Measurements from ENCODE around the gene INPP5K. TPM values are rescaled to one million over a fixed set of nuclear protein-coding genes. Genes with fewer than 3 reads are reported as not detected.

INPP5K gene
- total and polyA plus RNA-seq, 2 donors: 20.6 to 46.7 TPM

DNA sequence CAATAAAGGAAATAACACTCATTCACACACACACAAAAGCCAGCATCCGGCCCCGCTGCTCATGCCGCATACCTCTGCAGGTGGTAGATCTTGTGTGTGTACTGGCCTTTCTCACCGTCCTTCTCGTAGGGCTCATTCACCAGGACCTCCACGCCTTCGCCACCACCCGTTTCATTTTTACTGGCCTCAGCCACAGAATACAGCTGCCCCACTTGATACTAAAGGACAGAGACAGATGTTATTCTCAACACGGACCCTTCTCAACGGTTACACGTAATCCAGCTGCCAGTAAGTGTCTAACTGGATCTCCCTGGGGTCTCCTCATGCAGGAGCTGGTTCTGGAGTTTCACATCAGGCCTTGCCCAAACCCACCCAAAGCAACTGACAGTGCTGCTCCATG lies 36.5 kb upstream of the INPP5K start:
- Histone ChIP-seq H3K27ac (ENCODE audit: low read depth in 1 of 2, low read length in 1 of 2) (no peak overlapping the region), H3K4me3 (ENCODE audit: low read length in 2 of 2) (no peak overlapping the region), H3K27me3 (ENCODE audit: control insufficient read depth in 2 of 2, insufficient read depth in 1 of 2, low read length in 1 of 2) (no peaks in the 10 kb centered on the region), H3K9me3 (ENCODE audit: control insufficient read depth in 2 of 2, insufficient read depth in 1 of 2, low read length in 1 of 2) (no peaks in the 10 kb centered on the region), H3K36me3 (ENCODE audit: control insufficient read depth in 2 of 2, insufficient read depth in 2 of 2, low read length in 1 of 2) (peaks cover 49 to 75% of the 10 kb centered on the region in 2 donors), H3K4me1 (ENCODE audit: control insufficient read depth in 2 of 2, insufficient read depth in 2 of 2, low read length in 2 of 2) (peaks cover 0 to 6% of the 10 kb centered on the region in 2 donors)
- WGBS: 98% methylated on average over 11 of the region's 11 CpGs
- DNase-seq (ENCODE audit: low read depth in 6 of 9, low spot score in 9 of 9): no peak

DNA sequence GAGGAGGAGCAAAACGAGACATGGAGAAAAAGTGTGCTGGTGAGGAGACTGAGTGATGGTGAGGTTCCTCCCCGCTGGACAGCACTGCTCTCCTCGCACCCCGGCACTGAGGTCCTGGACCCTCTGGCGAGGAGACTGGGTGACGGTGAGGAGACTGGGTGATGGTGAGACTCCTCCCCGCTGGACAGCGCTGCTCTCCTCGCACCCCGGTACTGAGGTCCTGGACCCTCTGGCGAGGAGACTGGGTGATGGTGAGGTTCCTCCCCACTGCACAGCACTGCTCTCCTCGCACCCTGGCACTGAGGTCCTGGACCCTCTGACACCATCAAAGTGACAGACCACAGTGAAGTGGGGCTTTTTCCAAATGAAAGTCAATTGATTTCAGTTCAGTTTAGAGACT lies 35.3 kb upstream of the INPP5K start:
- DNase-seq (ENCODE audit: low read depth in 6 of 9, low spot score in 9 of 9): no peak
- no peaks in the 10 kb centered on the region for H3K27me3 ChIP-seq (ENCODE audit: control insufficient read depth in 2 of 2, insufficient read depth in 1 of 2, low read length in 1 of 2)
- no peak overlapping the region for H3K4me3 ChIP-seq (ENCODE audit: low read length in 2 of 2)
- whole genome bisulfite sequencing: 98% methylated on average over 12 of the region's 12 CpGs
- peaks cover 43 to 72% of the 10 kb centered on the region in 2 donors for H3K36me3 ChIP-seq (ENCODE audit: control insufficient read depth in 2 of 2, insufficient read depth in 2 of 2, low read length in 1 of 2)
- H3K9me3 ChIP-seq (ENCODE audit: control insufficient read depth in 2 of 2, insufficient read depth in 1 of 2, low read length in 1 of 2): no peaks in the 10 kb centered on the region
- H3K27ac ChIP-seq (ENCODE audit: low read depth in 1 of 2, low read length in 1 of 2): no peak overlapping the region
- peaks cover 0 to 6% of the 10 kb centered on the region in 2 donors for H3K4me1 ChIP-seq (ENCODE audit: control insufficient read depth in 2 of 2, insufficient read depth in 2 of 2, low read length in 2 of 2)

DNA sequence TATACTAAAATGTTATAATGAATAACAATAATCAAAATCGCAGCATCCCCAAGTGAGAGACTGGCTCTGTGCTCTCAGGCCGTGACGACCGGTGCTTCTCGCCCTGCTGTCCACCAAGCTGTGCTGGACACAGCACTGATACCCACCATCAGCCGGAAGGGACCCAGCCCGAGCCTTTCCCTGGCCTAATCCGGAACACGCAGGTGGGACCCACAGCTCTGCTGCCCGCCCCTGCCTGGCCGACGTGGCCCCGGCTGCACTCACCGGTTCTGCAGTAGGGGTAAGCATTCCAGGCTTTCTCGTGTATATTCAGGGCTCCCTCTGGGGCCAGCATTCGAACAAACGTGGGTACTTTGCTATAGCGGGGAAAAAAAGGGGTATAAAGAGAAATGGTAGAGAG lies 31.6 kb upstream of the INPP5K start:
- peaks cover 39 to 67% of the 10 kb centered on the region in 2 donors for H3K36me3 ChIP-seq (ENCODE audit: control insufficient read depth in 2 of 2, insufficient read depth in 2 of 2, low read length in 1 of 2)
- no peak for DNase-seq (ENCODE audit: low read depth in 6 of 9, low spot score in 9 of 9)
- WGBS: 98% methylated on average over 18 of the region's 18 CpGs
- H3K27me3 ChIP-seq (ENCODE audit: control insufficient read depth in 2 of 2, insufficient read depth in 1 of 2, low read length in 1 of 2): no peaks in the 10 kb centered on the region
- no peak overlapping the region for H3K4me3 ChIP-seq (ENCODE audit: low read length in 2 of 2)
- H3K27ac ChIP-seq (ENCODE audit: low read depth in 1 of 2, low read length in 1 of 2): no peak overlapping the region
- H3K4me1 ChIP-seq (ENCODE audit: control insufficient read depth in 2 of 2, insufficient read depth in 2 of 2, low read length in 2 of 2): no peaks in the 10 kb centered on the region
- no peaks in the 10 kb centered on the region for H3K9me3 ChIP-seq (ENCODE audit: control insufficient read depth in 2 of 2, insufficient read depth in 1 of 2, low read length in 1 of 2)

GRCh38 chr17:1546292-1546922 lies 30.0 kb upstream of the INPP5K start:
- peaks cover 45 to 65% of the 10 kb centered on the region in 2 donors for H3K36me3 ChIP-seq (ENCODE audit: control insufficient read depth in 2 of 2, insufficient read depth in 2 of 2, low read length in 1 of 2)
- no peaks in the 10 kb centered on the region for H3K4me1 ChIP-seq (ENCODE audit: control insufficient read depth in 2 of 2, insufficient read depth in 2 of 2, low read length in 2 of 2)
- DNase-seq (ENCODE audit: low read depth in 6 of 9, low spot score in 9 of 9): no peak
- no peak overlapping the region for H3K4me3 ChIP-seq (ENCODE audit: low read length in 2 of 2)
- H3K27me3 ChIP-seq (ENCODE audit: control insufficient read depth in 2 of 2, insufficient read depth in 1 of 2, low read length in 1 of 2): no peaks in the 10 kb centered on the region
- no peak overlapping the region for H3K27ac ChIP-seq (ENCODE audit: low read depth in 1 of 2, low read length in 1 of 2)
- WGBS: 98% methylated on average over 6 of the region's 6 CpGs
- H3K9me3 ChIP-seq (ENCODE audit: control insufficient read depth in 2 of 2, insufficient read depth in 1 of 2, low read length in 1 of 2): no peaks in the 10 kb centered on the region

- DNase-seq (ENCODE audit: low read depth in 6 of 9, low spot score in 9 of 9): no peak
These were observed 29.2 kb upstream of the INPP5K start for GRCh38 chr17:1545618-1546017.

GRCh38 chr17:1542316-1542715 lies 25.9 kb upstream of the INPP5K start:
- Histone ChIP-seq H3K27me3 (ENCODE audit: control insufficient read depth in 2 of 2, insufficient read depth in 1 of 2, low read length in 1 of 2) (no peaks in the 10 kb centered on the region), H3K4me1 (ENCODE audit: control insufficient read depth in 2 of 2, insufficient read depth in 2 of 2, low read length in 2 of 2) (no peaks in the 10 kb centered on the region), H3K4me3 (ENCODE audit: low read length in 2 of 2) (no peak overlapping the region), H3K36me3 (ENCODE audit: control insufficient read depth in 2 of 2, insufficient read depth in 2 of 2, low read length in 1 of 2) (peaks cover 49 to 71% of the 10 kb centered on the region in 2 donors), H3K9me3 (ENCODE audit: control insufficient read depth in 2 of 2, insufficient read depth in 1 of 2, low read length in 1 of 2) (no peaks in the 10 kb centered on the region), H3K27ac (ENCODE audit: low read depth in 1 of 2, low read length in 1 of 2) (no peak overlapping the region)
- 96% methylated on average over 8 of the region's 8 CpGs for WGBS
- no peak for DNase-seq (ENCODE audit: low read depth in 6 of 9, low spot score in 9 of 9)

More at GRCh38 chr17:1545618-1546017, 29.2 kb upstream of the INPP5K start:
- no peak overlapping the region for H3K27ac ChIP-seq (ENCODE audit: low read depth in 1 of 2, low read length in 1 of 2)
- no peaks in the 10 kb centered on the region for H3K4me1 ChIP-seq (ENCODE audit: control insufficient read depth in 2 of 2, insufficient read depth in 2 of 2, low read length in 2 of 2)
- H3K9me3 ChIP-seq (ENCODE audit: control insufficient read depth in 2 of 2, insufficient read depth in 1 of 2, low read length in 1 of 2): no peaks in the 10 kb centered on the region
- peaks cover 42 to 66% of the 10 kb centered on the region in 2 donors for H3K36me3 ChIP-seq (ENCODE audit: control insufficient read depth in 2 of 2, insufficient read depth in 2 of 2, low read length in 1 of 2)
- H3K4me3 ChIP-seq (ENCODE audit: low read length in 2 of 2): no peak overlapping the region
- WGBS: 96% methylated on average over 9 of the region's 9 CpGs
- H3K27me3 ChIP-seq (ENCODE audit: control insufficient read depth in 2 of 2, insufficient read depth in 1 of 2, low read length in 1 of 2): no peaks in the 10 kb centered on the region

DNA sequence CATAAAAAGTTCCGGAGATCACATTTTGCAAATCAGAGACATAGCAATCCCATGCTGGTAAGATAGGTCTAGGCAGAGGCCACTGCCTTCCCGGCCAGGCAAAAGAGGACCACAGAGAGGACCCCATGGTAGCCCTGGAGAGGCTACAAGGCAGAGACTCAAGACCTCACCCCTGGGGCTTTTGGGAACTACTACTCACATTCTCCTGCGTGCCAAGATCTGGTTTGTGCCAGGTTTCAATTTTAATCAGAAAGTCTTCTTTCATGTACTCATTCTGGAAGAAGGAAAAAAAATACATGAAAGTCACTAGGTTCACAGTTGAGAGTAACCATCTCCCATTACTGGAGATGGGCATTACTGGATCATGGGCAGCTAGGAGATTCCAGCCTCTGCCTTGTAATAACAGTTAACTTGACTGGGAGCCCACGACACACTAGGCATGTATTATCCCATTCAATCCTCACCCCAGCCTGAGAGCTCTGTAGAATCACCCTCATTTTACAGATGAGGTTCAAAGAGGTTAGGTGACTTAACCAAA lies 25.0 kb upstream of the INPP5K start:
- no peak for DNase-seq (ENCODE audit: low read depth in 6 of 9, low spot score in 9 of 9)
- WGBS: 97% methylated on average over 4 of the region's 4 CpGs
- Histone ChIP-seq H3K27me3 (ENCODE audit: control insufficient read depth in 2 of 2, insufficient read depth in 1 of 2, low read length in 1 of 2) (no peaks in the 10 kb centered on the region), H3K9me3 (ENCODE audit: control insufficient read depth in 2 of 2, insufficient read depth in 1 of 2, low read length in 1 of 2) (no peaks in the 10 kb centered on the region), H3K4me1 (ENCODE audit: control insufficient read depth in 2 of 2, insufficient read depth in 2 of 2, low read length in 2 of 2) (no peaks in the 10 kb centered on the region), H3K4me3 (ENCODE audit: low read length in 2 of 2) (no peak overlapping the region), H3K27ac (ENCODE audit: low read depth in 1 of 2, low read length in 1 of 2) (no peak overlapping the region), H3K36me3 (ENCODE audit: control insufficient read depth in 2 of 2, insufficient read depth in 2 of 2, low read length in 1 of 2) (peaks cover 49 to 68% of the 10 kb centered on the region in 2 donors)

GRCh38 chr17:1539811-1540210 lies 23.4 kb upstream of the INPP5K start:
- H3K4me1 ChIP-seq (ENCODE audit: control insufficient read depth in 2 of 2, insufficient read depth in 2 of 2, low read length in 2 of 2): no peaks in the 10 kb centered on the region
- H3K27me3 ChIP-seq (ENCODE audit: control insufficient read depth in 2 of 2, insufficient read depth in 1 of 2, low read length in 1 of 2): no peaks in the 10 kb centered on the region
- H3K36me3 ChIP-seq (ENCODE audit: control insufficient read depth in 2 of 2, insufficient read depth in 2 of 2, low read length in 1 of 2): peaks cover 50 to 66% of the 10 kb centered on the region in 2 donors
- WGBS: 95% methylated on average over 15 of the region's 15 CpGs
- no peaks in the 10 kb centered on the region for H3K9me3 ChIP-seq (ENCODE audit: control insufficient read depth in 2 of 2, insufficient read depth in 1 of 2, low read length in 1 of 2)
- DNase-seq (ENCODE audit: low read depth in 6 of 9, low spot score in 9 of 9): no peak
- H3K27ac ChIP-seq (ENCODE audit: low read depth in 1 of 2, low read length in 1 of 2): no peak overlapping the region
- H3K4me3 ChIP-seq (ENCODE audit: low read length in 2 of 2): no peak overlapping the region

- H3K27ac ChIP-seq (ENCODE audit: low read depth in 1 of 2, low read length in 1 of 2): no peak overlapping the region
- H3K36me3 ChIP-seq (ENCODE audit: control insufficient read depth in 2 of 2, insufficient read depth in 2 of 2, low read length in 1 of 2): peaks cover 64 to 66% of the 10 kb centered on the region in 2 donors
- no peaks in the 10 kb centered on the region for H3K9me3 ChIP-seq (ENCODE audit: control insufficient read depth in 2 of 2, insufficient read depth in 1 of 2, low read length in 1 of 2)
- H3K27me3 ChIP-seq (ENCODE audit: control insufficient read depth in 2 of 2, insufficient read depth in 1 of 2, low read length in 1 of 2): no peaks in the 10 kb centered on the region
- no peaks in the 10 kb centered on the region for H3K4me1 ChIP-seq (ENCODE audit: control insufficient read depth in 2 of 2, insufficient read depth in 2 of 2, low read length in 2 of 2)
- H3K4me3 ChIP-seq (ENCODE audit: low read length in 2 of 2): no peak overlapping the region
- 97% methylated on average over 4 of the region's 4 CpGs for WGBS
- no peak for DNase-seq (ENCODE audit: low read depth in 6 of 9, low spot score in 9 of 9)
These were observed 19.3 kb upstream of the INPP5K start for GRCh38 chr17:1535737-1536136.

All from thymus (tissue), 11 donors.